H9 (cell line): ENCODE data around the gene TEX53. TPM values are rescaled to one million over a fixed set of nuclear protein-coding genes. Genes with fewer than 3 reads are reported as not detected.

ENCODE experiments used
- DNase-seq: peaks from one replicate; pipeline ENCODE4 v3.0.0-alpha.2; 2017
- H2AFZ ChIP-seq: one replicate; pipeline ENCODE4 v1.6.1; 2013; ENCODE audit warnings: mild to moderate bottlenecking, low read length, control low read depth, moderate library complexity
- H2AK5ac ChIP-seq: 2 replicates; pipeline ENCODE4 v1.6.1; 2013; ENCODE audit warnings: low read length, control low read depth, mixed read lengths; ENCODE audit not compliant: insufficient read length
- H2BK120ac ChIP-seq: one replicate; pipeline ENCODE4 v1.6.1; 2013; ENCODE audit warnings: low read depth, mild to moderate bottlenecking, low read length, control low read depth, inconsistent platforms; ENCODE audit not compliant: poor library complexity, severe bottlenecking
- H2BK12ac ChIP-seq: 2 replicates; pipeline ENCODE4 v1.6.1; 2013; ENCODE audit warnings: low read length, control low read depth, mixed read lengths, low read depth; ENCODE audit not compliant: insufficient read length
- H2BK15ac ChIP-seq: 2 replicates; pipeline ENCODE4 v1.6.1; 2013; ENCODE audit warnings: low read depth, low read length, control low read depth
- H2BK20ac ChIP-seq: one replicate; pipeline ENCODE4 v1.6.1; 2013; ENCODE audit warnings: low read depth, mild to moderate bottlenecking, low read length, control low read depth, inconsistent platforms; ENCODE audit not compliant: poor library complexity, severe bottlenecking
- H2BK5ac ChIP-seq: 2 replicates; pipeline ENCODE4 v1.6.1; 2013; ENCODE audit warnings: low read length, control low read depth, mixed read lengths; ENCODE audit not compliant: insufficient read length
- H3K14ac ChIP-seq: 2 replicates; pipeline ENCODE4 v1.6.1; 2013; ENCODE audit warnings: low read length, control low read depth; ENCODE audit not compliant: insufficient read depth
- H3K18ac ChIP-seq: 2 replicates; pipeline ENCODE4 v1.6.1; 2013; ENCODE audit warnings: low read depth, mild to moderate bottlenecking, mixed read lengths, low read length, control low read depth; ENCODE audit not compliant: insufficient read length
- H3K23ac ChIP-seq: 2 replicates; pipeline ENCODE4 v1.6.1; 2013; ENCODE audit warnings: low read length, control low read depth, mixed read lengths, low read depth; ENCODE audit not compliant: insufficient read length
- H3K23me2 ChIP-seq: 2 replicates; pipeline ENCODE4 v1.6.1; 2013; ENCODE audit warnings: low read depth, mild to moderate bottlenecking, mixed read lengths, low read length, control low read depth; ENCODE audit not compliant: insufficient read length, poor library complexity, severe bottlenecking
- H3K27ac ChIP-seq: 2 replicates; pipeline ENCODE4 v1.5.1; 2013; ENCODE audit warnings: low read length, control low read depth, mixed read lengths, low read depth; ENCODE audit not compliant: insufficient read length
- H3K27me3 ChIP-seq: 2 replicates; pipeline ENCODE4 v1.6.1; 2013; ENCODE audit warnings: low read length, control low read depth, inconsistent platforms; ENCODE audit not compliant: insufficient read depth
- H3K4ac ChIP-seq: 2 replicates; pipeline ENCODE4 v1.6.1; 2013; ENCODE audit warnings: low read depth, mild to moderate bottlenecking, control low read depth, inconsistent platforms, low read length, moderate library complexity
- H3K4me1 ChIP-seq: 2 replicates; pipeline ENCODE4 v1.6.1; 2013; ENCODE audit warnings: low read length, control low read depth, inconsistent platforms; ENCODE audit not compliant: insufficient read depth
- H3K4me2 ChIP-seq: 2 replicates; pipeline ENCODE4 v1.6.1; 2013; ENCODE audit warnings: low read length, control low read depth, mixed read lengths; ENCODE audit not compliant: insufficient read length, insufficient read depth
- H3K56ac ChIP-seq: 2 replicates; pipeline ENCODE4 v1.6.1; 2013; ENCODE audit warnings: low read depth, mild to moderate bottlenecking, mixed read lengths, low read length, control low read depth; ENCODE audit not compliant: insufficient read length
- H3K79me1 ChIP-seq: 2 replicates; pipeline ENCODE4 v1.6.1; 2013; ENCODE audit warnings: low read depth, mild to moderate bottlenecking, moderate library complexity, low read length, control low read depth, inconsistent platforms; ENCODE audit not compliant: insufficient read depth, poor library complexity, severe bottlenecking
- H3K79me2 ChIP-seq: 2 replicates; pipeline ENCODE4 v1.6.1; 2013; ENCODE audit warnings: low read length, control low read depth, inconsistent platforms; ENCODE audit not compliant: insufficient read depth
- H3K9ac ChIP-seq: 2 replicates; pipeline ENCODE4 v1.6.1; 2013; ENCODE audit warnings: low read length, control low read depth, mixed read lengths; ENCODE audit not compliant: insufficient read length; ENCODE audit errors: extremely low read depth
- H3K9me3 ChIP-seq: one replicate; pipeline ENCODE4 v1.6.1; 2013; ENCODE audit warnings: low read depth, low read length, inconsistent platforms; ENCODE audit not compliant: control insufficient read depth
- H3T11ph ChIP-seq: one replicate; pipeline ENCODE4 v1.6.1; 2013; ENCODE audit warnings: mild to moderate bottlenecking, low read length, control low read depth, inconsistent platforms
- H4K20me1 ChIP-seq: one replicate; pipeline ENCODE4 v1.6.1; 2013; ENCODE audit not compliant: control insufficient read depth, insufficient read length, insufficient read depth
- H4K5ac ChIP-seq: 2 replicates; pipeline ENCODE4 v1.6.1; 2013; ENCODE audit warnings: low read depth, mild to moderate bottlenecking, mixed read lengths, low read length, control low read depth; ENCODE audit not compliant: insufficient read length
- H4K8ac ChIP-seq: replicated peaks from 2 replicates; pipeline ENCODE4 v1.6.1; 2013; ENCODE audit warnings: low read length, control low read depth, mixed read lengths, low read depth; ENCODE audit not compliant: insufficient read length
- H4K91ac ChIP-seq: 2 replicates; pipeline ENCODE4 v1.6.1; 2013; ENCODE audit warnings: low read depth, mild to moderate bottlenecking, moderate library complexity, mixed read lengths, low read length, control low read depth; ENCODE audit not compliant: insufficient read length
- H3K27ac Mint-ChIP-seq, 3 experiments: 2 replicates in 2 of 3; 3 replicates in 1 of 3; pipeline ENCODE4 v1.8.0; 2020 to 2021; ENCODE audit warnings: mixed read lengths in 3 of 3, mild to moderate bottlenecking in 1 of 3, moderate library complexity in 1 of 3
- H3K27me3 Mint-ChIP-seq: 2 replicates; pipeline ENCODE4 v1.8.0; 2021; ENCODE audit warnings: low read depth, mild to moderate bottlenecking, moderate library complexity, mixed read lengths
- H3K36me3 Mint-ChIP-seq, 3 experiments: 2 replicates in 2 of 3; 3 replicates in 1 of 3; pipeline ENCODE4 v1.8.0; 2020 to 2021; ENCODE audit warnings: low read depth in 3 of 3, mixed read lengths in 3 of 3; ENCODE audit not compliant: insufficient read depth in 1 of 3
- H3K4me1 Mint-ChIP-seq, 2 experiments: 2 replicates each; pipeline ENCODE4 v1.8.0; 2020; ENCODE audit warnings: mixed read lengths in 2 of 2
- H3K4me3 Mint-ChIP-seq, 2 experiments: 2 replicates in 1 of 2; 3 replicates in 1 of 2; pipeline ENCODE4 v1.8.0; 2020 to 2021; ENCODE audit warnings: mild to moderate bottlenecking in 2 of 2, mixed read lengths in 2 of 2, moderate library complexity in 1 of 2
- H3K9me3 Mint-ChIP-seq, 2 experiments: 2 replicates in 1 of 2; 3 replicates in 1 of 2; pipeline ENCODE4 v1.8.0; 2020; ENCODE audit warnings: mild to moderate bottlenecking in 2 of 2, mixed read lengths in 2 of 2, moderate library complexity in 1 of 2
- CTCF ChIP-seq: fragments of 200-600 bp; sonication (generic); conservative IDR thresholded peaks from 3 replicates; pipeline ENCODE4 v1.8.0; 2021; ENCODE audit warnings: antibody characterized with exemption, mild to moderate bottlenecking
- WGBS: extraction: QIAGEN DNeasy Blood & Tissue Kit; methylation state at CpG from one replicate; pipeline ENCODE4 v1.1.7; 2013; ENCODE audit warnings: missing lambda C conversion rate, low lambda C conversion rate, mixed read lengths; ENCODE audit not compliant: insufficient read length; ENCODE audit errors: extremely low coverage; 5-methylcytosine and 5-hydroxymethylcytosine counted together
- total RNA-seq: library from RNA; stranded (reverse); gene quantifications from 2 replicates; pipeline ENCODE4 v1.2.1, GENCODE V29; 2021

TEX53 gene
- total RNA-seq, 1 experiment from 2014 or later = not detected

GRCh38 chr9:114678130-114678529 lies 20.5 kb upstream of the TEX53 start:
- no peak overlapping the region for H3K27ac ChIP-seq

More at GRCh38 chr9:114678130-114678529, 20.5 kb upstream of the TEX53 start:
- Histone ChIP-seq H3K14ac (no peak overlapping the region), H3K4me2 (no peak overlapping the region), H3K4me1 (no peaks in the 10 kb centered on the region), H3K9ac (no peak overlapping the region), H3T11ph (no peak overlapping the region), H2BK12ac (no peak overlapping the region), H3K4ac (no peak overlapping the region), H3K79me2 (no peaks in the 10 kb centered on the region), H3K27me3 (no peaks in the 10 kb centered on the region), H2AK5ac (no peak overlapping the region), H3K9me3 (no peaks in the 10 kb centered on the region), H2BK20ac (no peak overlapping the region), H2BK120ac (no peak overlapping the region), H2BK15ac (no peak overlapping the region), H3K23ac (no peak overlapping the region), H3K23me2 (no peaks in the 10 kb centered on the region), H4K20me1 (no peaks in the 10 kb centered on the region), H4K5ac (no peak overlapping the region), H4K8ac (no peak overlapping the region), H2AFZ (no peak overlapping the region), H3K18ac (no peak overlapping the region), H2BK5ac (no peak overlapping the region), H3K56ac (no peak overlapping the region), H3K79me1 (no peaks in the 10 kb centered on the region), H4K91ac (no peak overlapping the region)
- WGBS = no CpG with 5 or more reads among the region's 3 CpGs
- no peaks in the 10 kb centered on the region; a peak in 1 of 5 replicates for H3K9me3 Mint-ChIP-seq
- no peak overlapping the region for H3K27ac Mint-ChIP-seq
- H3K36me3 Mint-ChIP-seq = no peaks in the 10 kb centered on the region
- DNase-seq = no peak
- peaks cover 13 to 14% of the 10 kb centered on the region in 2 experiments for H3K4me1 Mint-ChIP-seq
- H3K4me3 Mint-ChIP-seq = no peak overlapping the region
- peaks cover 31% of the 10 kb centered on the region for H3K27me3 Mint-ChIP-seq
- TF ChIP-seq CTCF = no peak
